NCI-H526 treated with DMSO at 0.1 percent for 48 hours (cell line): Measurements from ENCODE around the gene SORCS1.

Source experiments
- DNase-seq: peaks from one replicate; lab custom pipeline; 2025; lab: John Stamatoyannopoulos, UW

The SORCS1 gene

DNA sequence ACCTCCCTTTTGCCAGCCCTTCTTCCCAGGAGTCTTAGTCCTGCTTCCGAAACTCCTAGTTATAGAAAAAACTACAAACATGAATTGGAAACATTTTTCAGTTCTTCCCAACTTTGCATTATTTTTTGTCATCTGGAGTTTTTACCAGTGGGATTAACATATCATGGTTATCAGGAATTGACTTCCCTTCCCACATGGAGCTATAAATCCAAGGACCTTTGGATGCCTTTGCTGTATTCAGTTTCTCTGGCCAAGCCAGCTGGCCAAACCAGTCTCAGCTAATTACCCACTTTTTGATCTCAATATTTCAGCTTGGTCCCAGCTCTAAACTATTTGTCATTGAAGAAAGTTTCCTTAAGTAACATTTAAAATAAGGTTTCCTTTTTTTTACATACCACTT is 570.6 kb downstream of the SORCS1 start:
- DNase-seq: no peak

DNA sequence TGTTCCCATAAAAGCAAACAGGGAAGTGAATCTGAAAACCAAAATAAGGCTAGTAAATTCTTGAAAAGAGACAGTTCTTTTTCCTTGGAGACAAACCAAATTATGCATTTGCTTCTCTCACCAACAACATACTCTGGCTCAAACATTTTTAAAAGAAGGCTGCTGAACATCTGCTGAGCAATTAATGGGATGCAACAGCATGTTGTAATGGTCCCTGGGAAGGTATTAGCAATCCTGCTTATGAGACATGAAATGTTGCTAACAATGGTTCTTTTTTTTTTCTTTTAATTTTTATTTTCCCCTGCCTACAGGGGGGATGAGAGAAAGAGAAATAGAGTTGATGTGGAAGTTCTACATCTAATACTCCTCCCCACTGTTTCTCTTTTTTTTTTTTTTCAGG is 572.1 kb downstream of the SORCS1 start:
- DNase-seq: no peak

GRCh38 chr10:106582291-106582690 is 582.2 kb downstream of the SORCS1 start:
- no peak for DNase-seq

DNA sequence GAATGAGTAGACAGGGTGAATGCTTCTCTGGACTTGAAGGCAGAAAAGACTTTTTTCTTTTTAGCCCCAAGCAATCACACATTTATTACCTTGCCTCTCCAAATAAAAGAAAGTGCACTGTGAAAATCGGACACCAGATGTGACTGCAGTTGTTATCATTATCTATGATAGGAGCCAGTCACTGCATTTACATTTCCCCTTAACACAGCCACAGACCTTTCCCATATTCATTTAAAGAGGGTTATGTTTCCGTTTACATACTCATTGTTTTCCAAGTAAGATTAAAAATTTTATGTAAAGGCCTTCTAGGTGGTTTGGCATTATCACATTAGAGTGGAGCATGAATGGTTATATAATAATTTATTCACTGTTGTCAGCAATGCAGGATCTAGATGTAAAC is 586.8 kb downstream of the SORCS1 start:
- DNase-seq: no peak

DNA sequence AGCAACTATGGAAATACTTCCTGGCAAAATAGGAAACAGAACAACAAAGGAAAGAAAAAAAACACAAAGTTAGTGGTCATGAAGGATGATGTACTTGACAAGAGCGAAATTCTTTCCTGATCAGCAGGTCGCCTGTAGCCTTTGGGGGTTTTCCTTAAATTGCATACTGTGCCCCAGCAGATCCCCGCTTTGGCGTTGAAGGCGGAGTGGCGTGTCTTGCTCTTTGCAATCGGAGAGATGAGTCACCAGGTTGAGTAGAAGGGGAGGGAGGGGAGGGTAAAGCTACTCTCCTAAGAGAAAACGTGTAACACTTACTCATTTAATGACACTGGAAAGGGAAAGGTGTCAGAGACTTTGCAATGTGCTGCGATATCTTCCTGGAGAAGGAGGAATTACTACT is 587.2 kb downstream of the SORCS1 start:
- no peak for DNase-seq

DNA sequence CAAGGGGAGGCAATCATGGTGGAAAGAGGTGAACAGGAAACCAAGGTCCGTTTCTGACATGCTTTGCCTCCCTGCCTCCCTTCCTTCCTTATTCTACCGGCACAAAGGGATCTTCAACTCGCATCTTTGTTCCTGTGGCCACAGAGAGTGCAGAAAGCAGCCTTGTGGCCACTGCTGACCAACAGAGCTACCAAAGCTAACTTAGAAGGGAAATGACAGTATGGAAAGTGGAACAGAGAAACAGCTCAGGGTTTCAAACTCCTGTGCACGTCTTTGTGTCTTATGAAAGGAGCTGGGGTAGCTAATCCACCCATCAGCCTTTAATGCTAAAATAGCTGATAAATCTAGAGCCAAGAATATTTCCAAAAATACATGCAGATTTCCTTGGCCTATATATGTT is 588.0 kb downstream of the SORCS1 start:
- DNase-seq: no peak

DNA sequence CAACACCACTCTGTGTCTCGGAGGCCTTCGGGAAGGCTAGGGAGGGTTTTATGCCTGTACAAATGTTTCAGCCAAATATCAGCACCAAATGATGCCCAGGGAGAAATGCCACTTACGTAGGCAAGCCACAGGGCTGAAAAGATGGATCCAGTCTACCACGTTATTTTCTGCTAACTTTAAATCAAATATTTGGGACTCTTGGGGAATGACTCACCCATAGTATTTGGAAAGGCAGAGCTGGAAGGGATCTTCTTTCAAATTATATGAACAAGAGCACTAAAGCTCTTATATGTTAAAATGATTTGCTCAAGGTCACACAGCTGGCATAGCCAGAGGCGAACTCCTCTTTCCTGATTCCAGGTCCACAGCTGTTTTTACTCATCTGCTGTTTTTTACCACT is 591.4 kb downstream of the SORCS1 start:
- no peak for DNase-seq

GRCh38 chr10:106571192-106571946 is 593.1 kb downstream of the SORCS1 start:
- no peak for DNase-seq

DNA sequence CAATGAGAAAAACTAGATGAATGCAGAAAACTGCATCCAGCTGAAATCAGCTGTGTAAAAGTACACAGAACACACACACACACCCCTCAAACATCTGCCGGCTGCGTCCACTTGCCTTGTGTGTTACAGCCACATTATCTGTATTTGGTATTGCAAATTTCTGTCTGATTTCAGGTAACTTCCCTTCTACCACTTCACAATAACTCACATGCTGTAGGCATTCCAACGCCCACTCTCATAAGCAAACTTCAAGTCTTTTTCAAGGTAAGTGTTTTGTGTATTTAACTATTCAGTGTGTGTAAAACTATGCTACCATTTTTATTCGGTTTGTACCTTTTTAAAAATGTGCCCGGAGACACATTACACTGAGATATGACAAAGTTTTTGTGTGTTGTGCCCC is 594.2 kb downstream of the SORCS1 start:
- no peak for DNase-seq

- no peak for DNase-seq
Observed at GRCh38 chr10:106567629-106568028, 596.9 kb downstream of the SORCS1 start.

GRCh38 chr10:106566873-106567272 is 597.6 kb downstream of the SORCS1 start:
- DNase-seq: no peak

DNA sequence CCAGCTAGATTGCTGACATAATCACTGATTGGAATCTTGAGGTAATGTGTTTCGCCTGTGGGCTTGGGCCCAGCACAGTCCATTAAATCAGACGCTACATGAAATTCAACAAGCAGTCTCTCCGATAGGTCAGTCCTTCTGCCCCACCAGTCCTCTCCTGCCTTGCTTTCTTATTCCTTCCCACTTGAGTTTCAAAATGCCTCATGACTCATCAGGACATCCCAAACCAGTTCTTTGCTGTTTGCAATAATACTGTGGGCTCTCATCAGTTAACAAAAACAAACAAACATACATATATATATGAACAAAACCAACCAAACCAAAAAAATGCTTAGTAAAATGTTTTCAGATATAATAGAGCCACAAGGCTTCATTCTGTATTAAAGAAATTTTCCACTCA is 599.0 kb downstream of the SORCS1 start:
- no peak for DNase-seq

DNA sequence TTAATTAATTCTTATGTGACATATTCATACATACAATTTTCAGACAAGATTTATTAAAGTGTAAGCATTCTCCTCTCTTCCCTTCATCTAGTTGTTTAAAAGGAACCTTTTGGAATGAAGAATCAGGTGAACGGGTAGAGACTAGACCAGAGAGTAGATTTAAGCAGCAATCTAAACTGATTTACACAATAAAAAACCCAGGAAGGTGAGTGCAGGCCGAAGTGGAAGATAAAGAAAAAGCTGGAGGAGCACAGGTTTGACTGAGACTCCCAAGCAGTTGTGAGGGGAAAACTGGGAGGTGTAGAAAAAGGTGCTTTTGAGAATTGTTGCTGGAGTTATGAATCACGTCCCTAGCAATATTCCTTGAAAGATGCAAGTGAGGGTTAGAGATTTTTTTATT is 601.1 kb downstream of the SORCS1 start:
- DNase-seq: no peak

- no peak for DNase-seq
Observed at GRCh38 chr10:106560925-106561640, 603.4 kb downstream of the SORCS1 start.

- no peak for DNase-seq
Observed at GRCh38 chr10:106559442-106559841, 605.1 kb downstream of the SORCS1 start.

- no peak for DNase-seq
Observed at GRCh38 chr10:106557951-106558733, 606.4 kb downstream of the SORCS1 start.

DNA sequence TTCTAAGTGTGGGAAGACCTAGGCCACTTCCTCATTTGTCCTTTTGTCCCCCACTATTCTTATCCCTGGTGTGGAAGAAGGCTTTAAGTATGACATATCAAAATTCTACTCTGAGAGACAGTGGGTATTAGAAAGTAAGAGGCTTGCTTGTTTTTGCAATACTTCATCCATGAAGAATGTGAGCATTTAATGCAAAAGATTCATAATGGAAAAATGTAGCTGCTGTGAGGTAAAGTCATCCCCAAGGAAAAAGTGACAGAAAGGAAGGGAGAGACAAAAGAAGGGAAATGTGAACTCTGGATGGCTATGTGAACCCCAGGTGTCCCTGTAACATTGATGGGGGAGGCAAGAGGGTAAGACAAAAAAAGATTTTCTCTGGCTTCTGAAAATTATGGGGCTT is 607.5 kb downstream of the SORCS1 start:
- DNase-seq: no peak

GRCh38 chr10:106555599-106555998 is 608.9 kb downstream of the SORCS1 start:
- DNase-seq: no peak

DNA sequence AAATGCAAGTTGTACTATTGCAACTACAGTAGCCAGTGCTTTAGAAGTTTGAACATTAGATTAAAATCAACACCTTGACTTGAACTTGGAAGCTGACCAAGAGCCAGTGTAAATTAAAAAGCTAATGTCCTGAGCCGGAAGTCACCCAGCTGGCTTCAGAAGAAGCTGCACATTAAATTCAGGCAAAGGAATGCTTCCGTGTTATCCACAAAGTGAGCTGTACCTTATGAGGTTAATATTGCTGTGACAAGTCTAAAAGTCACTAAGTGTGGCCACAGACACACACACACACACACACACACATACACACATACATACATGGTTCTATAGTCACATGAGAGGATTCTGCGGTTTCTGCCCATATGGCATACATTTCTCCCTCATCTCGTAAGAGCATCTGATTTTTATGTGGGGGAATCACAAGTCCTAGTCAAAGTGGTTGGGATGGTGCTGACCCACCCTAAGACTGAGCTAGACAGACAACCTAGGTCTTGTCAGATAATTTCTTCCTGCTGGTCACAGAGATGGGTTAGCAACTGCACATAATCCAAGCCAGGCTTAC is 612.9 kb downstream of the SORCS1 start:
- no peak for DNase-seq

DNA sequence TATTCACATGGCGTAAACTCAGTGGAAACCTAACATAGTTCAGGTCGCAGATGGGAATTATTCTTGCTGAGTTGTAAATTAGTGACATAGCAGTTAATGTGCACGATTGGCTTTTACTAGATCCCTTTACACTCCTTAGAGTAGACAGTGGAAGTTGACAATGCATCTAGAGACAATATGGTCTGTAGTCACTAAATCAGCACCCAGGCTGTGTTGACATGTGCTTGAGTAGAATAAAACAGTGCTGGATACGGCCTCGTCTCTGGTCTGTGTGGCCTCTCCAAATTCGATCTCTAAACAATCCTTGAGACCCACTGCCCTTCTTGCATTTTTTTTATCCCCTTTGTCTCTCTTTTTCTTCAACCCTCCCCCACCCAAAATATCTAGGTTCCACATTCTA is 615.7 kb downstream of the SORCS1 start:
- no peak for DNase-seq

DNA sequence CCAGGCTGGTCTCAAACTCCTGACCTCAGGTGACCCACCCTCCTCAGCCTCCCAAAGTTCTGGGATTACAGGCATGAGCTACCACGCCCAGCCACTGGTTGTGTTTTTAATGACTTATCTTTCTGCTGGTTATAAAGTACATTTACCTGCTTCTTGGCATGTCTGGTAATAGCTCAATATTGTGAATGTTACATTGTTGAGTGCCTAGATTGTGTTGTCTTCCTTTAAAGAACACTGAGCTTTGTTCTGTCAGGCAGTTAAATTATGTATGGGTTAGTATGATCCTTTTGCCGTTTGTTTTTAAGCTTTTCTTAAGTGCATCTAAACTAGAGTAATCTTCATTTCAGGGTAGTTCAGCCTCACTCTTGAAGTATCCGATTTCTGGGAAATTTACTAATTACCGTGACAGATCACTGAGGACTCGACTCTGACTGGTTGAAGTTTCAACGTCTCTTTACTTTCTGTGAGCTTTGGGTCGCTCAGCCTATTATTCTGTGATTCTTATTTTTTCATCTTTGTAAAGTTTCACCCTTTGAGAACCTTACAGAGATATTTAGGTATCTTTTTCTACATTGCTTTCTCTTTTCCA is 617.4 kb downstream of the SORCS1 start:
- DNase-seq: no peak

DNA sequence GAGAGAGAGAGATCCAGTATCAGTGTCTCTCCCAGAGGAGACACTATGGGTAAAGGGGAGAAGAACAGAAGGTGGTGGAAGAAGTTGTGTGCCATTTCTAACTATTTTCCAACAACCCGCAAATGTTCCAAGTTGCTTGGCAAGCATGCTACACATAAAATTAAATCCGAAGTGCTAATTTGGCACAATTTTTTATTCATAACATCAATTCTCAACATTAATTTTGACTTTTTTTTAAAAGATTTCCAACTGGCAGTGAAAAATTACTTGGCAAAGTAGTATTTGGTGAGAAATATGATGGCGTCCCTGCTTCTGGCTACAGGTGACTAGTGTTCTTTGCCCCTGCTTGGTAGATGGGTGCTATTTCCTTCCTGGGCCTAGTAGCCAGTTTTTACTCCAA is 622.0 kb downstream of the SORCS1 start:
- no peak for DNase-seq
